ENCODE data around the gene PIH1D1. TPM values are rescaled to one million over a fixed set of nuclear protein-coding genes. Genes with fewer than 3 reads are reported as not detected.
A peak's percentile ranks its signal among the peaks of the same experiment; 100 is the strongest.

PIH1D1 gene
- 77.9 TPM for total RNA-seq

- DNase-seq (ENCODE audit: low spot score): peak; percentile 99
Observed at GRCh38 chr19:49451430-49452181, at the start of gene PIH1D1. TSS of gene PIH1D1 (minus strand) at chr19:49451814. CDS start at chr19:49451574, 240 bp downstream.

GRCh38 chr19:49499030-49499670 is 47.5 kb upstream of the PIH1D1 start:
- no peak for DNase-seq (ENCODE audit: low spot score)

GRCh38 chr19:49498475-49498874 is 46.9 kb upstream of the PIH1D1 start:
- DNase-seq (ENCODE audit: low spot score): no peak

GRCh38 chr19:49497789-49498103 is 46.1 kb upstream of the PIH1D1 start:
- no peak for DNase-seq (ENCODE audit: low spot score)

- peak; percentile 64 for DNase-seq (ENCODE audit: low spot score)
Observed at GRCh38 chr19:49497047-49497788, 45.6 kb upstream of the PIH1D1 start.

- no peak for DNase-seq (ENCODE audit: low spot score)
Observed at GRCh38 chr19:49496574-49497008, 45.0 kb upstream of the PIH1D1 start.

- DNase-seq (ENCODE audit: low spot score): no peak
Observed at GRCh38 chr19:49492573-49493405, 41.2 kb upstream of the PIH1D1 start.

GRCh38 chr19:49491804-49492572 is 40.4 kb upstream of the PIH1D1 start:
- DNase-seq (ENCODE audit: low spot score): no peak

GRCh38 chr19:49491030-49491803 is 39.6 kb upstream of the PIH1D1 start:
- DNase-seq (ENCODE audit: low spot score): no peak

GRCh38 chr19:49490287-49491029 is 38.8 kb upstream of the PIH1D1 start:
- DNase-seq (ENCODE audit: low spot score): no peak

- DNase-seq (ENCODE audit: low spot score): no peak
Observed at GRCh38 chr19:49489601-49490167, 38.1 kb upstream of the PIH1D1 start.

GRCh38 chr19:49488863-49489537 is 37.4 kb upstream of the PIH1D1 start:
- no peak for DNase-seq (ENCODE audit: low spot score)

GRCh38 chr19:49488046-49488862 is 36.6 kb upstream of the PIH1D1 start:
- DNase-seq (ENCODE audit: low spot score): no peak

GRCh38 chr19:49487277-49488045 is 35.8 kb upstream of the PIH1D1 start, which contains the start of gene RPL13A:
TSS of gene RPL13A (plus strand) at chr19:49487608. CDS start at chr19:49487630, 22 bp downstream.
- peak; percentile 100 for DNase-seq (ENCODE audit: low spot score)

- DNase-seq (ENCODE audit: low spot score): no peak
Observed at GRCh38 chr19:49486710-49487276, 35.2 kb upstream of the PIH1D1 start.

GRCh38 chr19:49486232-49486631 is 34.6 kb upstream of the PIH1D1 start:
- no peak for DNase-seq (ENCODE audit: low spot score)

Data from mucosa of gallbladder (tissue), 1 donor.